Neutrophil (primary cell): ENCODE measurements around the gene EIF4E1B.

ENCODE experiments used
- H3K27ac ChIP-seq: fragments of 200-600 bp; sonication (generic); 2 replicates; pipeline ENCODE4 v1.5.1; 2016; ENCODE audit warnings: mild to moderate bottlenecking, moderate library complexity
- H3K27me3 ChIP-seq: fragments of 200-600 bp; sonication (generic); 2 replicates; pipeline ENCODE4 v1.6.0; 2016; ENCODE audit warnings: mild to moderate bottlenecking
- H3K36me3 ChIP-seq: fragments of 200-600 bp; sonication (generic); 2 replicates; pipeline ENCODE4 v1.5.1; 2017
- H3K4me1 ChIP-seq, 2 experiments: fragments of 200-600 bp in 1 of 2; sonication (generic) in 1 of 2; 1 replicate in 1 of 2; 2 replicates in 1 of 2; pipeline versions ENCODE4 v1.5.1 to v1.6.1; 2013 to 2016; ENCODE audit warnings: low read depth in 1 of 2, low read length in 1 of 2, mild to moderate bottlenecking in 1 of 2, moderate library complexity in 1 of 2; ENCODE audit not compliant: control insufficient read depth in 1 of 2, insufficient read depth in 1 of 2
- H3K4me3 ChIP-seq, 2 experiments: fragments of 200-600 bp in 1 of 2; sonication (generic) in 1 of 2; 1 replicate in 1 of 2; 2 replicates in 1 of 2; pipeline ENCODE4 v1.5.1; 2013 to 2016; ENCODE audit warnings: low read depth in 1 of 2, low read length in 1 of 2, mild to moderate bottlenecking in 1 of 2, moderate library complexity in 1 of 2
- H3K9me3 ChIP-seq: fragments of 200-600 bp; sonication (generic); 2 replicates; pipeline ENCODE4 v1.5.1; 2016
- CTCF ChIP-seq: fragments of 200-600 bp; sonication (generic); IDR thresholded peaks from 2 replicates; pipeline ENCODE4 v1.5.1; 2016; ENCODE audit warnings: antibody characterized with exemption

Gene EIF4E1B

GRCh38 chr5:176658007-176658599 is 27.6 kb downstream of the EIF4E1B start:
- Histone ChIP-seq H3K27ac (no peak overlapping the region), H3K4me3 (no peak overlapping the region), H3K9me3 (no peaks in the 10 kb centered on the region), H3K27me3 (peaks cover 13% of the 10 kb centered on the region), H3K36me3 (no peaks in the 10 kb centered on the region), H3K4me1 (peaks cover 4 to 14% of the 10 kb centered on the region in 2 experiments)
- peak; percentile 56 for TF ChIP-seq CTCF

GRCh38 chr5:176658817-176659511 is 28.5 kb downstream of the EIF4E1B start:
- H3K9me3 ChIP-seq = no peaks in the 10 kb centered on the region

GRCh38 chr5:176659512-176659839 is 29.0 kb downstream of the EIF4E1B start:
- no peak overlapping the region for H3K4me3 ChIP-seq
- peaks cover 4 to 14% of the 10 kb centered on the region in 2 experiments for H3K4me1 ChIP-seq
- no peak overlapping the region for H3K27ac ChIP-seq
- H3K27me3 ChIP-seq = peaks cover 27% of the 10 kb centered on the region
- no peaks in the 10 kb centered on the region for H3K36me3 ChIP-seq
- no peaks in the 10 kb centered on the region for H3K9me3 ChIP-seq
- TF ChIP-seq CTCF = no peak

More at GRCh38 chr5:176658817-176659511, 28.5 kb downstream of the EIF4E1B start:
- H3K4me3 ChIP-seq = no peak overlapping the region
- H3K27ac ChIP-seq = no peak overlapping the region
- H3K4me1 ChIP-seq = peaks cover 4 to 14% of the 10 kb centered on the region in 2 experiments
- no peaks in the 10 kb centered on the region for H3K36me3 ChIP-seq
- no peak for TF ChIP-seq CTCF
- peaks cover 22% of the 10 kb centered on the region for H3K27me3 ChIP-seq

GRCh38 chr5:176659860-176660461 is 29.5 kb downstream of the EIF4E1B start:
- Histone ChIP-seq H3K4me1 (peaks cover 4 to 14% of the 10 kb centered on the region in 2 experiments), H3K27ac (no peak overlapping the region), H3K27me3 (peaks cover 32% of the 10 kb centered on the region), H3K4me3 (no peak overlapping the region), H3K9me3 (no peaks in the 10 kb centered on the region), H3K36me3 (no peaks in the 10 kb centered on the region)
- TF ChIP-seq CTCF = no peak

GRCh38 chr5:176660530-176660859 is 30.0 kb downstream of the EIF4E1B start:
- peaks cover 4 to 14% of the 10 kb centered on the region in 2 experiments for H3K4me1 ChIP-seq
- H3K27me3 ChIP-seq = peaks cover 37% of the 10 kb centered on the region
- no peaks in the 10 kb centered on the region for H3K36me3 ChIP-seq
- TF ChIP-seq CTCF = no peak
- H3K9me3 ChIP-seq = no peaks in the 10 kb centered on the region
- no peak overlapping the region for H3K4me3 ChIP-seq
- no peak overlapping the region for H3K27ac ChIP-seq
